ENCODE results near the gene IL1RAPL2. TPM values are rescaled to one million over a fixed set of nuclear protein-coding genes. Genes with fewer than 3 reads are reported as not detected.
"Not testable (repeated sequence)": the region's sequence is repeated elsewhere in the genome, so short reads cannot be mapped to it uniquely, and the experiment has no call there.

IL1RAPL2 gene
- 3.3 TPM for total RNA-seq
- polyA plus RNA-seq, result 0.24 TPM

GRCh38 chrX:104565791-104566680 lies at the start of gene IL1RAPL2:
IL1RAPL2 (plus strand) TSS chrX:104566199.
- no peaks in the 10 kb centered on the region for H3K36me3 ChIP-seq (ENCODE audit: insufficient read depth)
- no peak within 1 kb of the TSS for H3K27ac ChIP-seq (ENCODE audit: low read depth)
- no peaks in the 10 kb centered on the region for H3K4me1 ChIP-seq (ENCODE audit: insufficient read depth)
- WGBS, result under 1% methylated on average over 48 of the region's 48 CpGs
- peak within 1 kb of the TSS; percentile 30 for H3K4me3 ChIP-seq (ENCODE audit: low read depth, low read length)
- no peak for DNase-seq (ENCODE audit: extremely low spot score)

DNA sequence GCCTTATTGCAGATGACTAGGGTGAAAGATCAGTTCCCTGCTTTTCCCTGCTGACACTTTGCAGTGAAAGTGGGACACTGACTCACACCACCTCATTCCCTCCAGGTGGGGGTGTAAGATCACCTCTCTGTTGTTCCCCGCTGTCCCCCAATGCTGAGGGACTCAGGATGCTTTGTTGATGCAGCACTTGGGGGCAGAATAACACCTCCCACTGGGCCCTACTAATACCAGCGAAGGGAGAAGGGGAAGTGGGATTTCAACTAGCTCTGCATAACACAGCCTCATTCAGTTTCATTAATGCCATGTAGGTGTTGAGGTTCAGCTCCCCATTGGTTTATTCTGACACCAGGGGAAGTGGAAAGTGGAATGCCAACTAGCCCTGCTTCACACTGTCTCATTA lies 43.6 kb upstream of the IL1RAPL2 start:
- H3K4me3 ChIP-seq (ENCODE audit: low read depth, low read length), result no peak overlapping the region
- DNase-seq (ENCODE audit: extremely low spot score), result no peak
- no peaks in the 10 kb centered on the region for H3K4me1 ChIP-seq (ENCODE audit: insufficient read depth)
- no peaks in the 10 kb centered on the region for H3K36me3 ChIP-seq (ENCODE audit: insufficient read depth)
- no peak overlapping the region for H3K27ac ChIP-seq (ENCODE audit: low read depth)
- WGBS, result 28% methylated on average over 2 of the region's 2 CpGs

GRCh38 chrX:104523858-104524257 lies 42.1 kb upstream of the IL1RAPL2 start:
- Histone ChIP-seq H3K36me3 (ENCODE audit: insufficient read depth) (no peaks in the 10 kb centered on the region), H3K4me3 (ENCODE audit: low read depth, low read length) (no peak overlapping the region), H3K27ac (ENCODE audit: low read depth) (no peak overlapping the region), H3K4me1 (ENCODE audit: insufficient read depth) (no peaks in the 10 kb centered on the region)
- 52% methylated on average over 2 of the region's 2 CpGs for WGBS
- DNase-seq (ENCODE audit: extremely low spot score), result no peak

- Histone ChIP-seq H3K4me1 (ENCODE audit: insufficient read depth) (no peaks in the 10 kb centered on the region), H3K36me3 (ENCODE audit: insufficient read depth) (no peaks in the 10 kb centered on the region), H3K27ac (ENCODE audit: low read depth) (no peak overlapping the region), H3K4me3 (ENCODE audit: low read depth, low read length) (no peak overlapping the region)
- 72% methylated on average over 2 of the region's 2 CpGs for WGBS
- DNase-seq (ENCODE audit: extremely low spot score), result no peak
These were observed 26.9 kb upstream of the IL1RAPL2 start for GRCh38 chrX:104539081-104539480.

- DNase-seq (ENCODE audit: extremely low spot score); H3K4me3 ChIP-seq (ENCODE audit: low read depth, low read length); H3K36me3 ChIP-seq (ENCODE audit: insufficient read depth); H3K4me1 ChIP-seq (ENCODE audit: insufficient read depth); H3K27ac ChIP-seq (ENCODE audit: low read depth): not testable (repeated sequence)
- WGBS, result 46% methylated on average over 2 of the region's 2 CpGs
These were observed 23.6 kb upstream of the IL1RAPL2 start for GRCh38 chrX:104542447-104542846.

DNA sequence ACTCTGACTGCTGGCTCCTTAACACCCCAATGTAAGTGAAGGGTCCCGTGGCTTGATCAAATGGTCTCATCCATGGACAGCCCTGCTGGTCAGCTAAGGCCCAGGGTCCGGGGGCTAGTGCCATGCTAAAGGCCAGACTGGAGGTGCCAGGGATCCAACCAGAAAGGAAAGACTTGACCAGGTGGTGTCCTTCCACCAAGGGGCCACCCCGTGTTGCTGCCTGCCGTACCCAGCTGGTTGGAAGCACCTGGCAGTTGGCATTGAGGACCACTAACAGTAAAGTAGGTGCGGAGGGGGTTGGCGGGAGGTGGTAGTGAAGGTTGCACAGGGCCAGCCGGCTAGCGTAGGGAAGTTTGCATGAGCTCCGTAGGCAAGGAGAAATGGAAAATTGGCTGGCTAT lies 1.7 kb upstream of the IL1RAPL2 start:
- Histone ChIP-seq H3K36me3 (ENCODE audit: insufficient read depth) (no peaks in the 10 kb centered on the region), H3K4me1 (ENCODE audit: insufficient read depth) (no peaks in the 10 kb centered on the region), H3K4me3 (ENCODE audit: low read depth, low read length) (no peak overlapping the region), H3K27ac (ENCODE audit: low read depth) (no peak overlapping the region)
- 78% methylated on average over 9 of the region's 9 CpGs for WGBS
- DNase-seq (ENCODE audit: extremely low spot score), result no peak

GRCh38 chrX:104564921-104565703 lies 887 bp upstream of the IL1RAPL2 start:
- H3K27ac ChIP-seq (ENCODE audit: low read depth), result no peak overlapping the region
- WGBS, result 8% methylated on average over 39 of the region's 39 CpGs
- no peak for DNase-seq (ENCODE audit: extremely low spot score)

GRCh38 chrX:104566681-104567501 lies 892 bp downstream of the IL1RAPL2 start:
- no peaks in the 10 kb centered on the region for H3K36me3 ChIP-seq (ENCODE audit: insufficient read depth)
- 2% methylated on average over 46 of the region's 46 CpGs for WGBS
- no peak overlapping the region for H3K27ac ChIP-seq (ENCODE audit: low read depth)
- H3K4me3 ChIP-seq (ENCODE audit: low read depth, low read length), result peak overlapping the region; percentile 30
- no peaks in the 10 kb centered on the region for H3K4me1 ChIP-seq (ENCODE audit: insufficient read depth)
- DNase-seq (ENCODE audit: extremely low spot score), result no peak

More at GRCh38 chrX:104564921-104565703, 887 bp upstream of the IL1RAPL2 start:
- H3K36me3 ChIP-seq (ENCODE audit: insufficient read depth), result no peaks in the 10 kb centered on the region
- H3K4me3 ChIP-seq (ENCODE audit: low read depth, low read length), result no peak overlapping the region
- H3K4me1 ChIP-seq (ENCODE audit: insufficient read depth), result no peaks in the 10 kb centered on the region

DNA sequence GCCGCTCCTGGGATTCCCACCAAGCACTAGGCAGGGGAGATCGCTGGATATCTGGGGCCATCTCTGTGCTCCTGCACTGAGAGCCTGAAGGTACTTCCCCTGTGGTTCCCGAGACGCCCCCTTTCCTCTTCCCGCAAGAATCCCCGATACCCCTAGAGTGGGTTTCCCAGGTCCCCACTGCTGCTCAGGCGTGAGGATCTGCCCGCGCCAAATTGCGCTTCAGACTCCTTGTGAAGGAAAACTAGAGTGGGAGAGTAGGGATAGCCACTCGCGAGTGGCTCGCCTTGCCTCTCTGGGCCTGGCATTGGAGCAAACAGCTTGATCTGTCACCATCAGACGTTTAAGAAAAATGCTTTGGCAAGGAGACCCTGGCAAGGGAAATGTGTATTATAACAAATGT lies 1.5 kb downstream of the IL1RAPL2 start:
- peak overlapping the region; percentile 30 for H3K4me3 ChIP-seq (ENCODE audit: low read depth, low read length)
- 8% methylated on average over 14 of the region's 14 CpGs for WGBS

GRCh38 chrX:104568304-104568915 lies 2.4 kb downstream of the IL1RAPL2 start:
- Histone ChIP-seq H3K27ac (ENCODE audit: low read depth) (no peak overlapping the region), H3K36me3 (ENCODE audit: insufficient read depth) (no peaks in the 10 kb centered on the region), H3K4me1 (ENCODE audit: insufficient read depth) (no peaks in the 10 kb centered on the region), H3K4me3 (ENCODE audit: low read depth, low read length) (no peak overlapping the region)
- no peak for DNase-seq (ENCODE audit: extremely low spot score)
- WGBS, result 18% methylated on average over 23 of the region's 23 CpGs

More for the DNA sequence above, 1.5 kb downstream of the IL1RAPL2 start:
- Histone ChIP-seq H3K36me3 (ENCODE audit: insufficient read depth) (no peaks in the 10 kb centered on the region), H3K4me1 (ENCODE audit: insufficient read depth) (no peaks in the 10 kb centered on the region), H3K27ac (ENCODE audit: low read depth) (no peak overlapping the region)
- no peak for DNase-seq (ENCODE audit: extremely low spot score)

DNA sequence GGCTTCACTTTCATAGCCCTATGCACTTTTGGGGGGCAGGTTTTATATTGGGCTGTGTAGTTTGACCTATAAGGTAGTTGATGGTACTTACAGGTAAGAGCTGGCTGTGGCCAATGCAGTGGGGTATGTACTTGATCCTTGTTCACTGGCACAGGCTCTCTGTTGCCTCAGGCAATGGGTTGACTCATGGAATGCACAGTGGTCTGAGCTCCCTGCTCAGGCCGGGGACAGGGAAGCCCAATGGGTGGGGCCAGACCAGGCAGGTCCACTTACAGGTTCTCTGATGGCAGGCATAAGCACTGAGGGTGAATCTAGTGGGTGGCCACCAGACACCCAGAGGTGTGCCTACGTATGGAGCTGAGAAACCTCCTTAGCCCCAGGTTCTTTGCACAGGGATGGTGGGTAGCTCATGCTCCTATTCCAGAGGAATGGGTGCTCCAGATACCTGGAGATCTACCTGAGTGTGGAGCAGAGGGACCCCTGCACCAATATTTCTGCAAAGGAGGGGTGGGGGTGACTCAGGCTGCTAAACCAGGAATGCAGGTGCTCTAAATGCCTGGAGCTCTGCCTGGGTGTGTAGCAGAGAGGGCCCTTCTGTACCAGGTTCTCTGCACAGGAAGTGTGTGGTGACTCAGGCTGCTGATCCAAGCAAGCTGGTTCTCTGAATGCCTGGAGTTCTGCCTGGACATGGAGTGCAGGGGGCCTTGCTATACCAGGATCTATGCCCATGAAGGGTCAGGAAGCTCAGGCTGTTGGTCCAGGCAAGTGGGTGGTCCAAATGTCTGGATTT lies 52.3 kb downstream of the IL1RAPL2 start:
- H3K36me3 ChIP-seq (ENCODE audit: insufficient read depth), result no peaks in the 10 kb centered on the region
- WGBS, result 79% methylated on average over 2 of the region's 2 CpGs
- H3K4me1 ChIP-seq (ENCODE audit: insufficient read depth), result no peaks in the 10 kb centered on the region
- H3K4me3 ChIP-seq (ENCODE audit: low read depth, low read length), result no peak overlapping the region
- DNase-seq (ENCODE audit: extremely low spot score), result no peak
- H3K27ac ChIP-seq (ENCODE audit: low read depth), result no peak overlapping the region

GRCh38 chrX:104621781-104622180 lies 55.8 kb downstream of the IL1RAPL2 start:
- 64% methylated on average over 1 of the region's 1 CpG for WGBS
- Histone ChIP-seq H3K27ac (ENCODE audit: low read depth) (no peak overlapping the region), H3K4me3 (ENCODE audit: low read depth, low read length) (no peak overlapping the region), H3K4me1 (ENCODE audit: insufficient read depth) (no peaks in the 10 kb centered on the region), H3K36me3 (ENCODE audit: insufficient read depth) (no peaks in the 10 kb centered on the region)
- no peak for DNase-seq (ENCODE audit: extremely low spot score)

All from urinary bladder (tissue), 4 donors.